Activated CD4-positive, CD25-positive, alpha-beta regulatory T cell (primary cell): ENCODE measurements around the gene WNT7A.
"Not testable (repeated sequence)": the region's sequence is repeated elsewhere in the genome, so short reads cannot be mapped to it uniquely, and the experiment has no call there.

Source experiments
- DNase-seq, 4 experiments: peaks; one replicate each; lab custom pipeline; 2025; lab: John Stamatoyannopoulos, UW

WNT7A gene

DNA sequence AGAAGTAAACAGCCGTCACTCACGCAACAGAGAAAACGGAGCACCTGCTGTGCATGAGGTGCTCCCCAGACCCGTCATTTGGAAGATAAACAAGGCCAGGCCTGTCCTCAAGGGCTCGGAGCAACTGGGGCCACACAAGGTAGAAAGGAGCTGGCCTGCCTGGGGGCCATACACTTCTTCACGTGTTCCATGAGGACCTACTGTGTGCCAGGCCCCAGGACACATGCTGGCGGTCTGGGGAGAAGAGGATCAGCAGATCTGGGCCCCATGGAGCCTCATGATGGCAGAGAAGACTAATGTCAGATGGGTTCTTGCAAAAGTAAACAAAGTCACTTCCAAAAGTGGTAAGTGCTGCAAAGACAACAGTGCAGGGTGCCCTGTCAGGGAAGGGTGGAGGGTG, 14.3 kb downstream of the WNT7A start:
- no peak for DNase-seq

DNA sequence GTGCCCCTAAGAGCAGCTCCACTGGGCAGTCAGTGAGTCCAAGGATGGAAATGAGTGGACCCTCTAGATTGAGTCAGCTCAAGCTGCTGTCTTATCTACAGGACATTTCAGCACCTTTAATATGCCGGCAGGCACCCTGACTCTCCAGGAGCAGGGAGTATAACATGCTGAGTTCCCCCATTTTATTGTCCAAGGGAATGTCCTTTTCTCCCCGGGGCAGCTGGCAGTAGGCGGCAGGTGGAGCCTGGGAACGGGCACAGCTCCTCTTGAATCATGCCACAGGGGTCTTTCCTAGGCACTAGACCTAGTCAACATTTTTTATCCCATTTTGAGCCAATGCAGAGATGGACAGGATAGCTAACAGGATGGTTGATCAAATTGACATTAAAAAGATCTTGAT, 14.8 kb downstream of the WNT7A start:
- no peak for DNase-seq

DNA sequence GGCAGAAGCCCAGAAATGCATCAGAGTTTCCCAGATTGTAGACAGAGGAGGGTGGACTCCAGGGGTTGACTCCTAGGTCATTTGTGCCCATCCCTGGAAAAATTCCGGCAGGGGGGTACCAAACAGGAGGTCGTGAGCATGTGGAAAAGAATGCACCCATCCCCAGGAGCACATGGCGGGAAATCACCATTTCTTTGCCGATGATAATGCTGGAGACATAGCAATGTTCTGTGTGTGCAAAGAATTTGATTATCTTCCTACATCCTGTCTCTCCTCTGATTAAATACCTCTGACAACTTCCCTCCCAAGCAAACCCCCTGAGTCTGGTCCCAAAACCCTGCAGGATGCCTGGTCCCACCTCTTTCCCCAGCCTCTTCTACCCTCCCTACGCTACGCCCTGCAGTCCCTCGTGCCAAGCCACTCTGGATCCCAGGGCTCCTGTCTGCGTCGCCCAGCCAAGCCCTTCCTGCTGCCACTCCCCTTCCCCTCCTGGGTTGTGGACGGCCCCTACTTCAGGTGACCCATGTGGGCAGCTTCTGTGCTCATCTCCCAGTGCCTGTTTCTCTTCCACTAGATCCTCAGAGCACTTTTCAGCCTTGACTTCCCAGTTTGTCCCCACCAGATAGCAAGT, 15.8 kb downstream of the WNT7A start:
- DNase-seq = no peak

DNA sequence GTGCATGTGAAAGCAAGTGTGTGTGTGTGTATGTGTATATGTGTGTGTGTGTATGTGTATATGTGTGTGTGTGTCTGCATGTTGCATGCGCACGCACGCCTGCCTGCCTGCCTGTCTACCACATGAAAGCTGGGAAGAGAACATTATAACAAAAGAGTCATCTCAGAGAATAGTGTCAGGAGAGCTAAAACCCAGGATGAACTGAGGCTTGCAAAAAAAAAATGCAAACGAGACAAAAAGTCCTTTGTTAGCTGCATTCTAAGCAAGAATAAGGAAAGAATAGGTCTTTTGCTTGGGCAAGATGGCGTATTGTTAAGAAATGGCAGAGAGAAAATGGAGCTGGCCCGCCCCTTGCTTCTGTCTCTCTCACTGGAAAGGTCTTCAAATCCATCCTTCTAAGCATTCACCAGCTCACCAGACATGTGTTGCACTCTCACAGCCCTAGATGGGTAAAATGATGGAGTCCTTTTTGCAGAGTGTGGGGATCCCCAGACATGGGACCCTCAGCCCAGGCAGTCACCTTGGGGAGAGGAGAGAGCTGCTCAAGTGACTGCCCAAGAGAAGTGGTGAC, 16.4 kb downstream of the WNT7A start:
- no peak for DNase-seq

DNA sequence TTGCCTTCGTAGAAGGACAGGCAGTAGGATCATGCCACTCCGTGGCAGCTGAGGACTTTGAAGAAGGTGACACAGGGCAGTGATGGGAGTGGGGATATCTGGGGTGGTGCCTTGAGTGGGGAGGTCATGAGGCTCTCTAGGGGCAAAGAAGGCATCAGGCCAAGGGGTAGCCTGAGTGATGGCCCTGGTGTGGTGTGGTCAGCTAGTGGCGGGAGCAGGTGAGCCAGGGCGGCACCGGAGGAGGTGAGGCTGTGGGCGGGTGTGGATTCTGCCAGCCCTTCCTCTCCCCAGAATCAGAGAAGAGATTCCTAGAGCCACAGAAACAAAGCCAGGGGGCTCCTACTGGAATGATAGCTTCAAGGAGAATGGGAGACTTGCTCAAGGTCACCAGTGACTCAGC, 18.4 kb downstream of the WNT7A start:
- DNase-seq = no peak

DNA sequence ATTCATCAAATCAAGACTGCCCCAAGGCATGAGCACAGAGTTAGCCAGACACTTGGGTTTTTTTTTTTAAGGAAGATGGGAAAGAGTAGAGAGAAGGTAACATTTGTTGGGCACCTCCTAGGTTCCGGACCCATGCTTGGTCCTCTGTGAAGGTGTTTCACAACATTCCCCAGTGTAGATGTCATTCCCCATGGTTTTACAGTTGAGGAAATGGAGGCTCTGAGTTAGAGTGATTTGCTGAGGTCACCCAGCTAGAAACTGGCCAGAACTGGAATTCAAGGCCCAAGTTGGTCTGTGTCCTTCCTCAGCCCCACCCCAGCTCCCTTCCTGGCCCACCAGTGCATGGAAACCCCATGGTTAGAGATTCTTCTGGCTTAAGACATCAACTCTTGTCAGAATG, 19.9 kb downstream of the WNT7A start:
- no peak for DNase-seq

DNA sequence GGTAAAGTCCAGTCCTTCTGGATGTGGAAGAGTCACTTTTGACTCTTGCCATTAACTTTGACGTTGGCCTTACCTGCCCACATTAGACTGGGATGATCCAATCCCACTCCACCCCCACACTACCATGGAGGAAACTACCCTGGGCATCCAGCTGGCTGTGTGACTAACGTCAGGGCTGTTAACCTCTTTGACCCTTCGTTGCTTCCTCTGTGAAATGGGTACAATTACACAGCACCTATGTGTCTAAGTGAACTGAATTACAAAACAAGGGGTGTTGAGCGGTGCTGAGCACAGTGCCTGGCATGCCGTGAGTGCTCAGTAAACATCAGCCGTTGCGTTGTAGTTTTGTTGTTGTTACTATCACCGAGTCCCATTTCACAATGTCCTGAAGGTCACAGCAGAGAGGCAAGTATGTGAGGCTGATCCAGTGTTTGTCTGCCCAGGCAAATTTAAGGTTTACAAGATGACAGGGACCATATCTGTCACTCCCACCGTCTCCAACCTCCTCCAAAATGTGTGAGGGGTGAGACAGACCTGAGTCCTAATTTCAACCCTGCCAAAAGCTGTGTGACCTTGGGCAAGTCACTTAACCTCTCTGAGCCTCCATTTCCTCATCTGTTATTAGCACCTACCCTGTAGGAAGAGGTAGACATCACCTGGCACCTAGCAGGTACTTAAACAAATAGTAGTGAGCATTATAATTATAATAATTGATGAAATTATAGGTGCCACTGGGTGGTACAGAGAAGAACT, 20.9 kb downstream of the WNT7A start:
- DNase-seq = no peak

DNA sequence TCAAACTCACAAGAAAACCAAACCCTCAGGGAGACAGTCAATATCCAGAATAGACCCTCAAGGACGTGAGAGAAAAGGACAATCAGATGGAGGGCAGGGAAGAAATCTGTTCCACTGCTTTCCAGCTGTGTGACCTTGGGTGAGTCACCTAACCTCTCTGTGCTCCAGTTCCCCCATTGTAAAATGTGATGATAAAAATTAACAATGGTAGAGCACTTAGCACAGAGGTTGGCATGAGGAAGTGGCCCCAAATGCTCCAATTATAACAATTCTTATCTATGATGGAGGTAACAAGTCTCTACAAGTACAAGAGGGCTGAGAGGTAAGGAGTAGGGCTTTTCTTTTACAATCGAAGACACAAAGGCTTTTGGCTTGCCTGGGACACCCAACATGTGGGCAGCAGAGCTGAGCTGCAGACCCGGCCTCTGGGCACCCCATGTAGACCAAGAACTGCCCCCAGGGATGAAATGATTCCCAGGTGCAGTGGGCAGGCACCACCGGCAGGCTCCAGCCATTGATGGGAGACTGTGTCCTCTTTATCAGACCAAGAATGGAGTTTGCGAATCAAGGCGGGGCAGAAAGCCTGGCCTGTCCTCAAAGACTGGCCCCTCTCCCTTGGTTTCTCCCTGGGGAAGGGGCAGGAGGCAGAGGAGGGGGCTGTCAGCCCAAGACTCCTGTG, 22.0 kb downstream of the WNT7A start:
- DNase-seq = no peak

DNA sequence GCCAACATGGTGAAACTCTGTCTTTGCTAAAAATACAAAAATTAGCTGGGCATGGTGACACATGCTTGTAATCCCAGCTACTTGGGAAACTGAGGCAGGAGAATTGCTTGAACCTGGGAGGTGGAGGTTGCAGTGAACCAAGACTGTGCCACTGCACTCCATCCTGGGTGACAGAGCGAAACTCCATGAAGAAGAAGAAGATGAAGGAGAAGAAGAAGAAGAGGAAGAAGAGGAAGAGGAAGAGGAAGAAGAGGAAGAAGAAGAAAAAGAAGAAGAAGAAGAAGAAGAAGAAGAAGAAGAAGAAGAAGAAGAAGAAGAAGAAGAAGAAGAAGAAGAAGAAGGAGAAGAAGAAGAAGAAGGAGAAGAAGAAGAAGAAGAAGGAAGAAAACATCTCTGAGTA, 23.2 kb downstream of the WNT7A start:
- DNase-seq = not testable (repeated sequence)

DNA sequence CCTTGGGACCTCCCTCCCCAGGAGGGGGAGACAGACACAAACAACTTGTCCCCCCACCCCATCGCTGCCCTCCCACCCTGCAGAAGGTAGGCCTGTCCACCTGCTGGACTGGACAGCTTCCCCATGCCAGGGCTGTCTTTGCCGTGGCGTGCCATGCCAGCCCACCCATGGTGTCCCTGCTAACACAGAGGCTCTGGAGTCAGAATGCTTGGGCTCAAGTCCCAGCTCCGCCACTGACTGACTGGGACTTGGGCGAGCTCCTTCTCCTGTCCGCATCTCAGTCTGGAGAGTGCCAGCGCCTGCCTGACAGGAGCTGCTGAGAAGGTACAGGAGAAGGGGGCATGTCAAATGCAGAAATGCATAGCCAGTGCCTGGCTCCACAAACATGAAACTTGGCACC, 23.9 kb downstream of the WNT7A start:
- DNase-seq = no peak

DNA sequence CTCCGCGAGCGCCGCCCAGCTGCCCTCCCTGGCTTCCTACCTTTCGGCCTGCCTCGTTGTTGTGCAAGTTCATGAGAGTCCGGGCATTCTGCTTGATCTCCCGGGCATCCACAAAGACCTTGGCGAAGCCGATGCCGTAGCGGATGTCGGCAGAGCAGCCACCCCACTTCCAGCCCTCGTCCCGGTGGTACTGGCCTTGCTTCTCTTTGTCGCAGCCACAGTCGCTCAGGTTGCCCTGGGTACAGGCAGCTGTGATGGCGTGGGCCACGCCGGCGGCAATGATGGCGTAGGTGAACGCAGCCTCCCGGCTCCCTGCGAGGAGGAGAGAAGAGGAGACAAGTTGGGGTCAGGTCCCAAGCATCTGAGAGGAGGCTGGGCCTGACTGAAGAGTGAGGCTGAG, 25.4 kb downstream of the WNT7A start:
- no peak for DNase-seq

DNA sequence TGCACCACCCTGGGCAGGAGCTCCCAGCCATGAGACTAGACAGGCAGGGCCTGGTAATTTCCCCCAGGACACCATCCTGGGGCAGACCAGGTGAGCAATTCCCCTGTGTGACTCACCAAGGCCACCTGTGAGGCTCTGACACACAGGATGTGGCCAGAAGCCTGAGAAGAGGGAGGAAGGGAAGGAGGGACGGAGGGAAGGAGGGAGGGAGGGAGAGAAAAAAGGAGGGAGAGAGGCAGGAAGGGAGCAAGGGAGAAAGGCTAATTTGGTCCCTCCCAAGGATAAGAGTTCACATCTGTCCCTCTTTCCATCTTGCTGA, 25.9 kb downstream of the WNT7A start:
- no peak for DNase-seq

DNA sequence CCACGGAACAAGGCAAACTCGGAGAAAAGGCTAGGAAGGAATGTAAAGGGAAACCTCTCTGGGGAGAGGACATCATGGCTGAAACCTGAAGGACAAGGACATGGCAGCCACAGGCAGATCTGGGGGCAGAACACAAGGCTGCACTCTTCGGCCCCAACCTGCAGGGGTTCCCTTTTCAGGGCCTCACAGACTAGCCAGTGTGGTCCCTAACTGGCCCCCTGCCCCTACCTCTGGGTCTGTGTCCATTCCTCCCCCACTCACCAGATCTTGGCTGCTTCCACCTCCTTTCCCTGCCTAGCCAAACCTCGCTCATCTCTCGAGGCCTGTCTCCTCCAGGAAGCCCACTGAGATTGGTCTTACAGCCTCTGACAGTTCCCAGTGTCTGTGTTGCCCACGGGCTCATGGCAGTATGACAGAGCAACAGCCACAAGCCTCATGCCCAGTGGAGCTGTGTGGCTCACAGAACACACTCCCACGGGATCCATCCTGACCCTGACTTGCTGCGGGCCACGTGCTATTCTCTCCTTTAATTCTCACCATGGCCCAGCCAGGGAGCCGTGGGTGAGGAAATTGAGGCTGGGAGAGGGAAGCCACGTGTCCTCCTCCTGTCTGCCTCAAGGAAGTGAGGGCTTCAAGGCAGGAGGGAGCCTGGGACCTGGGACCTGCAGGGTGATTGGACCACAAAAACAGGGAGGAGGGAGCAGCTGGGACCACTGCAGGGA, 26.5 kb downstream of the WNT7A start:
- no peak for DNase-seq

DNA sequence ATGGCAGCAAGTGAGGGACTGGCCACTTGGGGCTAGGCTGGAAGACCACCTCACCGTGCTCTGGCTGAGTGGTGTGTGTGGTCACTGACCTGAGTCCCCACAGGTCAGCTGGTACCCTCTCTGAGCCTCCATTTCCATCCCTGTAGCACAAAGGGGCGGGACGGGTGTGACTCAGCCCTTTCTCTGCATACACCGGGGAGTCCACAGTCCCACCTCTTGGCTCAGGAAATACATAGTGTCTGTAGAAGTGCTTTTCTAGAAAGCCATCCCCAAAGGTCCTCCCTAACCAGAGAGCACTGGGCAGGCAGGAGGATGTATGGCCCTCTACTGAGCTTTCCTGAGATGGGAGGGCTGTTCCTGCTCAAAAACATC, 27.2 kb downstream of the WNT7A start:
- no peak for DNase-seq

DNA sequence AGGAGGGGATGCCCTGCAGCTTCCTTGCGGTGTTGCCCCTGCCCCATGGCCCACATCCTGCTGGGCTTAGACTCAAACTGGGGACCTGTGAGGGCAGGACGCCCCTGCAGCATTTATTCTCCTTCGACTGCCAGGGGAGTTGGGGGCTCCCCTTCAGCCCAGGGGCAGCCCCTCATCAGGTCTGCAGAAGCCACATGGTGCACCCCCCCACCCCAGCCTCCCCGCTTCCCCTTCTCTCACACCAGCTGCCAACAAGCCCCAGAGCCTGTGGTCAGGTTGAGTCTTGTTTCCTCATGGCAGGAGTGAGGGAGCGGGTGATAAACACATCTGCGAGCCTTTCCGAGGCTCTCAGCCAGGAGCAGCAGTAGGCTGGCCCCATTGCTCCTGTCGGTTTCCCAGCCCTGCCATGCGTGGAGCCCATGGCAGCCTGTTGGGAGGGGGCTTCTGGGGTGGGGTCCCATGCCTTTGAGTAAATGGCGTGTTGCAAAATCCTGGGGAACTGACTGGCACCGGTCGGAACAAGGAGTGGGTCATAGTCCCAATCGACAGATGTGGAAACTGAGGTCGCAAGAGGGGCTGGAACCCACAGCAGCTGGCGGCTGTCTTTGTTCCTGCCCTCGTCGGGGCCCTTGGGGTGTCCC, 27.8 kb downstream of the WNT7A start:
- DNase-seq = no peak

DNA sequence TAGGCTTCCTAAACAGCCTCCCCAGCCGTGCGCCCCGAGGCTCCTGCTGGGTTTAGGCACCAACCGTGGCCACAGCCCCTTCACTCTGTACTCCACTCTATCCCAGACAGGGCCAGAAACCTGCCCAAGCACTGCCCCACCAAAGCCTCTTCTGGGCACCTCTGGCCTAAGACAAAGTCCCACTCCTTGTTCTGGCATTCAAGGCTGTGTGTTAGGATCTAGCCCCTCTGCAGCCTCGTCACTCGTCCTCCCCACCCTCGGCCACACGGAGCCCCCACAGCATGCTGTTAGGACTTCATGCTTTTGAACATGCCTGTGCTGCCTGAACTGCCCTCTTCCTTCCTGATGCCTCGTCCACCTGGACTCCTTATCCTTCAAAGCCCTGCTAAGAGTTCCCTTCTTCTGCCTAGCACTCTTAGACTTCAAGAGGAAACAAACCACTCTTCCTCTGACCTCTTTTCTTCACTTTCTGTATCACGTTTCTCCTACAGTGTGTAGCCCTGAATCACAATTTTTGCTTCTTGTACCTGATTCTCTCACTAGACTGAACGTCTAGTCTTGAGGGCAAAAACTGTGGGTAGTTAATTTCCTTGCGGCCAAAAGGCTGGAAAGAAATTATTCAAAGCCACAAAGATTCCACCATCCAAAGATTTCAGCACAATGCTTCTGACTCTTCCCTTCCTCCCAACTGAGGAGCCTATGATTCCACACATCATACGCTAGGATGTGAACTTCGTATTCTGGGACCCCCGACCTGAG, 28.6 kb downstream of the WNT7A start:
- no peak for DNase-seq

DNA sequence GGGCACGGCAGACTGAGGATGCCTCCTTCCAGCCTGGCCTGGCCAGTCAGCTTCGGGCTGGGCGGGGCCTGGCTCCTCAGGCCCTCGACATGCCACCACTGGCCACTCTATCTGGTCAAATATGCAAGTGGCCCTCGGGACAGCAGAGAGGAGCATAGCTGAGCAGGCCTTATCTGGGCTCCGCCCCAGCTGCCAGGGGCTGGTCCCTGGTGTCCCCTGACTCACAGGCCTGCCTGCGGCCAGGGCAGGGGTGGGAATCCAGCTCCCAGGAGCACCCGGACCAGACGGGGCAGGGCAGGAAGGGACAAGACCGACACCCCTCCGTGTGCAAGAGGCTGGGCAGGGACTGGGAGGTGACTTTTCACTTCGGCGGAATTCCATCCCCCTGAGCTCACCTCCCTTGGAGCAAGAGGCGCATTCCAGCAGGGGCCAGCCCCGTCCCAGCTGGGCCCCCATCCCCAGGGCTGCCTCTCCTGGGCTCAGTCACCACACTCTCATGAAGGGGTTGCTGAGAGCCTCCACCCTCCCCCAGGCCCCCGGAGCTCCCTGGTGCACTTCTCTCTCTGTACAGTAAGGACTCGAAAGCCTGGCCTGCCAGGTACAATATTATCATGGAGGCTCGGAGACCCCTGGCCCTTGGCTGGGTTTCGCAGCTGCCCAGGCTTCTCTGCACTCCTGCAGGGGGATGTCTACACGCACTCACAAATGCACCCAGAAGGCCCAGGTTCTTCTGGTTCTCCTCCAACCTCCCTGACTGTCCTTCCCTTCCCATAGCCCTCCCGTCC, 29.5 kb downstream of the WNT7A start:
- DNase-seq = no peak

DNA sequence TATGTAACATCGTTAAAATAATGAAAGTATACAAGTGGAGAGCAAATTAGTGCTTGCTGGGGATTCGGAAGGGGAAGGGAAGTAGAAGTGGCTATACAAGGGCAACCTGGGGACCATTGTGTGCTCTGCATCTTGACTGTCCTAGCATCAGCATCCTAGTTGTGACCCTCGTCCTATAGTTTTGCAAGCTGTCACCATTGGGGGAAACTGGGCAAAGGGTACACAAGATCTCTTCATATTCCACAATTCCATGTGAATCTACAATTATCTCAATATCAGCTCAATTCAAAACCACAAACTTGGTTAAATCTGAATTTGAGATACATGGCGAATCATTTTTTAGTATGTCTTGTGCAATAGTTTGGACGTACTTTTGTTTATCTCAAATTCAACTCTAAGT, 30.9 kb downstream of the WNT7A start:
- no peak for DNase-seq

DNA sequence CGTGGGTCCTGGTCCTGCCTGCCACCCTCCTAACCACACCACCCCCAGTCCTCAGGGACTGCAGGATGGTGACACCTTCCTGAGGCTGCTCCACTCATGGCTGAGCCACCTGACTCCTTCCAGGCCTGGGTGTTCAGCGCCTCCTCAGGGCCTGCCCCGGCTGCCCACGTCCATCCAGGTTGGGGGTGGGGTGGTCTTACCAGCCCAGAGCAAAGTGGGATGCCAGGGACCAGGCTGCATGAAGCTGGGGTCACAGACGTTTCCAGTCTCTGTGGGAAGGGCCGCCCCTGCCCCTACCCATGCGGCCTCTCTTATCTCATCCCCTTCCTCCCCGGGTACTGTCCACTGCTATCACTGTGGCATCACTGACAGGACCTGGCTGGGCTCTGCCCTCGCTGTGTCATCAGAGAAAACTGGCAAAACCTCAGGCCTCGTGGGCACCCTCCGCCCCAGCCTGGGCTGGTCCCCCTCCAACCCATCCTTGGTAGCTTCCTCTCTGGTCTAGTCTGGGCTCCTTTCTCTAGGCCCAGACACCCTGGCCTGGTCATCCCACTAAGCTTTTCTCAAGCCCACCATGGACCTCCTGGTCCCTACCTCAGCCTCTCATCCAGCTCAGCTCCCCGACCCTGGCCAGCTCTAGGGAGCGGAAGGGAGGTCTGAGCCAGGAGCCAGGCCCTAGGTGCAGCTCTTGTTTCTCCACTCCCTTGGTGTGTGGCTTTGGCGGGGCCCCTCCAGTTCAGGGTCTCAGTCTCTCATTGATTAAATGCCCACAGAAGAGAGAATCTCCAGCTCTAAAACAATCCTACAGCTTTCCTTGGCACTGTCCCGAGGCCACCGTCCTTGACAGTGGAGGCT, 32.9 kb downstream of the WNT7A start:
- DNase-seq = no peak

DNA sequence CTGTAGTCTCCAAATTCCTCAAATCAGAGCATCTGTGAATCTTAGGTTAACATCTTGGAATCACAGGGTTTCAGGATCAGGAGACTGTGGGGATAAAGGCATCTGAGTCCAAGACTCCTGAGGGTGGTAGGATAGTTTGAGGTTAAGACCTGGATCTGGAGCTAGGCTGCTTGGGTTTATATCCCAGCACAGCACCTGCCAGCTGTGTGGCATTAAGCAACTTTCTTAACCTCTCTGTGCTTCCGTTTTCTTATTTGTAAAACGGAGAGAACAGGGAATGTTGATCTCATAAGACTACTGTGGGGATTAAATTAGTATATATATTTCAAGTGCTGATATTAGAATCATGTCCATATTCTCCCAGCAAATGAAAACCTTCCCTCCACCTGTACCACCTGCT, 33.6 kb downstream of the WNT7A start:
- DNase-seq = no peak
